SW 1271 (cell line): ENCODE data around the gene KIFC1.

Experiments used
- DNase-seq, 2 experiments: peaks; one replicate each; lab custom pipeline; 2025; lab: John Stamatoyannopoulos, UW

Gene KIFC1

GRCh38 chr6:33426590-33427511, 35.2 kb downstream of the KIFC1 start:
- no peak for DNase-seq

GRCh38 chr6:33427585-33428223, 36.1 kb downstream of the KIFC1 start:
- DNase-seq, result peak in 1 of 2 experiments; percentile 27

- DNase-seq, result peak in 1 of 2 experiments; percentile 15
These were observed 36.8 kb downstream of the KIFC1 start for GRCh38 chr6:33428224-33428965.

- DNase-seq, result no peak
These were observed 37.5 kb downstream of the KIFC1 start for GRCh38 chr6:33428966-33429749.

- no peak for DNase-seq
These were observed 38.1 kb downstream of the KIFC1 start for GRCh38 chr6:33429750-33430052.

GRCh38 chr6:33430334-33430733, 38.7 kb downstream of the KIFC1 start:
- no peak for DNase-seq

GRCh38 chr6:33430991-33431879, 39.6 kb downstream of the KIFC1 start:
- DNase-seq, result peak; percentile 52 to 77

- no peak for DNase-seq
These were observed 40.4 kb downstream of the KIFC1 start for GRCh38 chr6:33431880-33432541.

- DNase-seq, result no peak
These were observed 40.9 kb downstream of the KIFC1 start for GRCh38 chr6:33432546-33432945.

- DNase-seq, result no peak
These were observed 41.4 kb downstream of the KIFC1 start for GRCh38 chr6:33433001-33433543.

- DNase-seq, result no peak
These were observed 42.0 kb downstream of the KIFC1 start for GRCh38 chr6:33433544-33434191.

GRCh38 chr6:33434961-33435360, 43.3 kb downstream of the KIFC1 start:
- DNase-seq, result no peak

GRCh38 chr6:33437666-33438065, 46.0 kb downstream of the KIFC1 start:
- no peak for DNase-seq

GRCh38 chr6:33438978-33439594, 47.5 kb downstream of the KIFC1 start:
- no peak for DNase-seq

- DNase-seq, result no peak
These were observed 48.5 kb downstream of the KIFC1 start for GRCh38 chr6:33439956-33440648.

GRCh38 chr6:33440649-33441309, 49.2 kb downstream of the KIFC1 start:
- DNase-seq, result no peak

GRCh38 chr6:33441457-33441856, 49.8 kb downstream of the KIFC1 start:
- no peak for DNase-seq

GRCh38 chr6:33442283-33442682, 50.7 kb downstream of the KIFC1 start:
- DNase-seq, result no peak
